AG10803 (cell line): ENCODE results near the gene TECPR2.
"Not testable (repeated sequence)": the region's sequence is repeated elsewhere in the genome, so short reads cannot be mapped to it uniquely, and the experiment has no call there.

ENCODE experiments used
- DNase-seq: peaks from one replicate; pipeline ENCODE4 v3.0.0; 2010; ENCODE audit warnings: low read depth
- H3K4me3 ChIP-seq: 2 replicates; pipeline ENCODE4 v1.5.1; 2011; ENCODE audit warnings: mild to moderate bottlenecking, low read length, control low read depth
- TF ChIP-seq, protein P1 (sequence below): conservative IDR thresholded peaks from 2 replicates; pipeline ENCODE4 v1.5.1; 2011; ENCODE audit warnings: mild to moderate bottlenecking, low read length, control low read depth, inconsistent platforms

Gene TECPR2

DNA sequence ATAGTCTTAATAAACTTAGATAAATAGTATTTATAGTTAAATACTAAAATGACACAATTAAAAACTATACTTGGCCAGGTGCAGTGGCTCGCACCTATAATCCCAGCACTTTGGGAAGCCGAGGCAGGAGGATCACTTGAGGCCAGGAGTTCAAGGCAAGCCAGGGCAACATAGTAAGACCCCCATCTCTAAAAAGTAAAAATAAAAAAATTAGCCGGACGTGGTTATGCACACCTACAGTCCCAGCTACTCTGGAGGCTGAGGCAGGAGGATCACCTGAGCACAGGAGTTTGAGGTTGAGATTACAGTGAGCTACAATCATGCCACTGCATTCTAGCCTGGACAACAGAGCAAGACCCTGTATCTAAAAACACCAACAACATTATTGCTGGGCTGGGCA, 16.1 kb upstream of the TECPR2 start:
- TF ChIP-seq, protein P1, sequence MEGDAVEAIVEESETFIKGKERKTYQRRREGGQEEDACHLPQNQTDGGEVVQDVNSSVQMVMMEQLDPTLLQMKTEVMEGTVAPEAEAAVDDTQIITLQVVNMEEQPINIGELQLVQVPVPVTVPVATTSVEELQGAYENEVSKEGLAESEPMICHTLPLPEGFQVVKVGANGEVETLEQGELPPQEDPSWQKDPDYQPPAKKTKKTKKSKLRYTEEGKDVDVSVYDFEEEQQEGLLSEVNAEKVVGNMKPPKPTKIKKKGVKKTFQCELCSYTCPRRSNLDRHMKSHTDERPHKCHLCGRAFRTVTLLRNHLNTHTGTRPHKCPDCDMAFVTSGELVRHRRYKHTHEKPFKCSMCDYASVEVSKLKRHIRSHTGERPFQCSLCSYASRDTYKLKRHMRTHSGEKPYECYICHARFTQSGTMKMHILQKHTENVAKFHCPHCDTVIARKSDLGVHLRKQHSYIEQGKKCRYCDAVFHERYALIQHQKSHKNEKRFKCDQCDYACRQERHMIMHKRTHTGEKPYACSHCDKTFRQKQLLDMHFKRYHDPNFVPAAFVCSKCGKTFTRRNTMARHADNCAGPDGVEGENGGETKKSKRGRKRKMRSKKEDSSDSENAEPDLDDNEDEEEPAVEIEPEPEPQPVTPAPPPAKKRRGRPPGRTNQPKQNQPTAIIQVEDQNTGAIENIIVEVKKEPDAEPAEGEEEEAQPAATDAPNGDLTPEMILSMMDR = no peak
- no peak for DNase-seq
- no peak overlapping the region for H3K4me3 ChIP-seq

DNA sequence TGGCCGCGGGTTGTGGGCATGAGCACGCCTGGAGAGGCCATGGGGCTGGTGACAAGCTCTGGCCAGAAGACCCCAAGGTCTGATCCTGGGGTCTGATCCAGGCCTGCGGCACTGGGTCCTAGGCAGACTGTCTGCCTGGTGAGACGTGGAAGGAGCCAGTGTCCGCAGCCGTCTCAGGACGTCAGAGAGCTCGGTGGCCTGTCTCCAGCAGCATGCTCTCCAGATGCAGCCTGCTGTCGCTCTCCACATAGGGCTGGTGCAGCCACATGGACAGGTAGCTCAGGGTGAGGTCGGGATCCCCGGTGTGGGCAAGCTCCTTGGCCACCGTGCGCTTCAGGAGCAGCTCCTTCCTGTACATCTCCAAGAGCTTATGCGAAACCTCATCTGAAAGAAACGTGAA, 14.4 kb upstream of the TECPR2 start:
- TF ChIP-seq, protein P1 = no peak
- no peak overlapping the region for H3K4me3 ChIP-seq
- DNase-seq = no peak

DNA sequence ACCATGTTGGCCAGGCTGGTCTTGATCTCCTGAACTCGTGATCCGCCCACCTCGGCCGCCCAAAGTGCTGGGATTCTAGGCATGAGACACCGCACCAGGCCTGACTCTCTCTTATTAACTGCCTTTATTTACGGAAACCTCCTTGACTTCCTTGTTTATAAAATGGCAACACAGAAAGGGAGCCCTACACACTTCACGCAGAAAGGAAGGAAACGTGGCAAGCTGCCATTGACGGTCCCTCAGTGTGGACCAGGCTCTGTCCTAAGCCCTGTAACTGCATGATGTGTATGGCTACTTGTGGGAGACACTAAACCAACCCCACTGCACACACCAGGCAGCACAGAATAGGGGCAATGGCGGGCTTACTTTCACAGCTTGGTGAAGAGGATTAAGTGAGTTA, 11.7 kb upstream of the TECPR2 start:
- H3K4me3 ChIP-seq = no peak overlapping the region
- TF ChIP-seq, protein P1 = no peak
- DNase-seq = no peak

DNA sequence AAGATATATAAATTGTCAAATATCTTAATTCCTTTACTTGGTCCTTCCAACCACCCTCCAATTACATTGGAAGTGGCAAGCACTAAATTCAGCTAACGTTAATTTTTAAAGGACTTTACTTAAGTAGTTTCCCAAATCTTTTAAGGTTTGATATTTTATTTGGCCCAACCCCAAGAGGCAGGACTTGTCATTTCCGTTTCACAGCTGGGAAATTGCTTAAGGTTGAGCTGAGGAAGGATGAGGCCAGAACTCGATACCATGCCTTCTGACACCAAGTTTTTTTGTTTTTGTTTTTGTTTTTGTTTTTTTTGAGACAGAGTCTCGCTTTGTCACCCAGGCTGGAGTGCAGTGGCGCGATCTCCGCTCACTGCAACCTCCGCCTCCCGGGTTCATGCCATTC, 11.1 kb upstream of the TECPR2 start:
- H3K4me3 ChIP-seq, DNase-seq: not testable (repeated sequence)

DNA sequence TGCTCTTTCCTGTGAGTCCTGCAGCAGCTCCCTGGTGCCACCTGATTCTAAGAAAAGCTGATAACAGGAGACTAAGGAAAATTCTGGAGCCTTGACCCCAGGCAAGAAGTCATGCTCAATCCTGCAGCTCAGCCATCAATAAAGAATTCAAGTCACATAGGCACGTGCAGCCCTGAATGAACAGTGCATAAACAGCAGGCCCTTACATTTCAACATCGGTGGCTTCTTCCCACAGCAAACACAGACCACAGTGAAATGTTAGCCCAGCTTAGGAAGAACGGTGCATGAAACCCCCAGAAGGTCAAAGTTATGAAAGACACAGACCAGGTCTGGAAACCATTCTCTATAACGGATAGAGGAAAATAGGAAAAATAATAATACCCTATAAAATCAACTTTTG, 10.5 kb upstream of the TECPR2 start:
- DNase-seq = no peak
- TF ChIP-seq, protein P1 = no peak
- no peak overlapping the region for H3K4me3 ChIP-seq

DNA sequence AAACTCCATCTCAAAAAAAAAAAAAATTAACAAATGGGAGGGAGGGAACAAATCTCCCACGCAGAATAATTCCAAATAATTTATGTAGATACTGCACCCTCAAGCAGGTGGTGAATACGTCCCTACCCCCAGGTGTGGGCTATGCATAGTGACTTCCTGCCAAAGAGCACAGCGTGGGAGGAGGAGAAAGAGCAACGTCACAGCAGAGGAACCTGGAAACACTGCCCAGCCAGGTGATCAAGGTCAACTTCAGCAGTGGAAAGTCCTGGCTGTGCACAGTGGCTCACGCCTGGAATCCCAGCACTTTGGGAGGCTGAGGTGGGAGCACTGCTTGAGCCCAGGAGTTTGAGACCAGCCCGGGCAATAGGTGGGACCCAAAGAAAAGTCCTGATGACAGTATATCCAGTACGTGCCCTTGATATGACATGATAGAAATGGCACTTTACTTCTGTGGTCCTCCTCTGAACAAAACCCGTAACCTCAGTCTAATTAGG, 9.6 kb upstream of the TECPR2 start:
- TF ChIP-seq, protein P1 = no peak
- no peak for DNase-seq
- no peak overlapping the region for H3K4me3 ChIP-seq

DNA sequence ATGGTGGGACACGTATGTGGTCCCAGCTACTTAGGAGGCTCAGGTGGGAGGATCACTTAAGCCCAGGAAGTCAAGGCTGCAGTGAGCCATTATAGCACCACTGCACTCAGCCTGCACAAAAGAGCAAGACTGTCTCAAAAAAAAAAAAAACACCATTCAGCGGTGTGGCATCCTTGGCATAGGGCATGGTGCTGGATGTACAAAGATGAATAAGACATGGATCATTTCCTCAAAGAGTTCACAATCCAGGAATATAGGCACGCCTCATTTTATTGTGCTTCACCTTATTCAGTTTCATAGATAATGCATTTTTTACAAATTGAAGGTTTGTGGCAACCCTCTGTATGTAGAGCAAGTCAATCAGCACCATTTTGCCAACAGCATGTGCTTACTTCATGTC, 6.5 kb upstream of the TECPR2 start:
- H3K4me3 ChIP-seq = no peak overlapping the region
- TF ChIP-seq, protein P1 = no peak
- no peak for DNase-seq

DNA sequence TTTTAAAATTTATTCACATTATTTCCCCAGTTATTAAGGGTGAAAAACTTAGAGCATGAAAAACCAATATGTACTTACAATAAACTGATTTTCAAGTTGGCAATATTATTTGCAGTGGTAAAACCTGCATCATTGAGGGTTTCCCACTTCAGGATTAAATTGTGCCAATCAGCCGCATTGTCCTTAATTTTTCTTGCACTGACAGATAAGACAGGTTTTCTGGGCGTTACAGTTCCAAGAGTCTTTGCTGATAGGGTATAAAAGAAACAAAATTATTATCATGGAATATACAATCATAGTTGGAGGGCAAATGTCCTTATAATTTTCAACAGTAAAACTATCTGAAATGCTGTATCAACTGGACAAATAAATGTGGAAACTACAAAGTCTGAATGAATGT, 3.4 kb upstream of the TECPR2 start:
- no peak overlapping the region for H3K4me3 ChIP-seq
- TF ChIP-seq, protein P1 = no peak
- no peak for DNase-seq
